HepG2 (cell line): ENCODE measurements around the gene WDR6. TPM values are rescaled to one million over a fixed set of nuclear protein-coding genes. Genes with fewer than 3 reads are reported as not detected.

Experiments used
- E2F2 ChIP-seq: sonication (generic); formaldehyde crosslinking; IDR thresholded peaks from 2 replicates; pipeline ENCODE4 v1.4.0; 2020; ENCODE audit warnings: missing genetic modification reagents, borderline replicate concordance
- KLF9 ChIP-seq: IDR thresholded peaks from 2 replicates; pipeline ENCODE4 v1.6.1; 2016; ENCODE audit warnings: low read depth
- KMT2A ChIP-seq: sonication (generic); formaldehyde crosslinking; IDR thresholded peaks from 2 replicates; pipeline ENCODE4 v1.4.0; 2020; ENCODE audit warnings: missing genetic modification reagents
- PHF20 ChIP-seq: sonication (generic); formaldehyde crosslinking; IDR thresholded peaks from 2 replicates; pipeline ENCODE4 v1.5.0; 2020; ENCODE audit warnings: mild to moderate bottlenecking, missing genetic modification reagents
- RBFOX2 ChIP-seq: fragments of 200-400 bp; formaldehyde crosslinking; IDR thresholded peaks from 2 replicates; pipeline ENCODE4 v1.6.1; 2017; ENCODE audit warnings: low read depth, mild to moderate bottlenecking, low read length
- SIX1 ChIP-seq: sonication (generic); formaldehyde crosslinking; IDR thresholded peaks from 2 replicates; pipeline ENCODE4 v1.4.0; 2020; ENCODE audit warnings: missing genetic modification reagents, borderline replicate concordance
- SSRP1 ChIP-seq: IDR thresholded peaks from 2 replicates; pipeline ENCODE4 v1.6.1; 2016; ENCODE audit warnings: control low read depth
- TGIF2 ChIP-seq: IDR thresholded peaks from 2 replicates; pipeline ENCODE4 v1.6.1; 2016; ENCODE audit warnings: control low read depth, missing compliant biosample characterization
- ZBTB14 ChIP-seq: sonication (generic); formaldehyde crosslinking; IDR thresholded peaks from 2 replicates; pipeline ENCODE4 v1.4.0; 2020; ENCODE audit warnings: missing genetic modification reagents
- ZBTB4 ChIP-seq: sonication (generic); formaldehyde crosslinking; IDR thresholded peaks from 2 replicates; pipeline ENCODE4 v1.4.0; 2020; ENCODE audit warnings: missing genetic modification reagents, mild to moderate bottlenecking, borderline replicate concordance
- ZC3H4 ChIP-seq: sonication (generic); formaldehyde crosslinking; IDR thresholded peaks from 2 replicates; pipeline ENCODE4 v1.4.0; 2020; ENCODE audit warnings: missing genetic modification reagents, borderline replicate concordance
- ZFX ChIP-seq: sonication (generic); formaldehyde crosslinking; IDR thresholded peaks from 2 replicates; pipeline ENCODE4 v1.4.0; 2020; ENCODE audit warnings: mild to moderate bottlenecking, low read depth, missing genetic modification reagents, moderate library complexity
- ZNF382 ChIP-seq: sonication (generic); formaldehyde crosslinking; IDR thresholded peaks from 2 replicates; pipeline ENCODE4 v1.5.0; 2020; ENCODE audit warnings: missing genetic modification reagents, mild to moderate bottlenecking, borderline replicate concordance
- ZNF512 ChIP-seq: sonication (generic); formaldehyde crosslinking; IDR thresholded peaks from 2 replicates; pipeline ENCODE4 v1.4.0; 2020; ENCODE audit warnings: mild to moderate bottlenecking, missing genetic modification reagents
- ZNF670 ChIP-seq: sonication (generic); formaldehyde crosslinking; IDR thresholded peaks from 2 replicates; pipeline ENCODE4 v1.8.0; 2022; ENCODE audit warnings: mild to moderate bottlenecking, missing genetic modification reagents, borderline replicate concordance
- polyA plus RNA-seq, 8 experiments: library from polyadenylated mRNA; depleted of rRNA in 3 of 8; stranded (reverse) in 7 of 8; unstranded in 1 of 8; fragments of >200 nt; fragmentation: Illumina TruSeq in 4 of 8; extraction: Trizol in 4 of 8; gene quantifications; 2 replicates each; pipeline versions ENCODE4 v1.2.1 to v1.2.3, GENCODE V29; 2011 to 2016; ENCODE audit warnings: low read depth in 4 of 8, missing spikeins in 1 of 8, mixed read lengths in 1 of 8; ENCODE audit not compliant: insufficient read depth in 1 of 8
- total RNA-seq, 5 experiments: library from RNA; depleted of rRNA; stranded (reverse); fragments of >200 nt; fragmentation: Illumina TruSeq; extraction: Trizol; gene quantifications; 2 replicates each; pipeline ENCODE4 v1.2.3, GENCODE V29; 2016; ENCODE audit warnings: low read depth in 1 of 5
- TF ChIP-seq, protein P1 (sequence below): sonication (generic); formaldehyde crosslinking; IDR thresholded peaks from 2 replicates; pipeline ENCODE4 v1.8.0; 2022; ENCODE audit warnings: missing genetic modification reagents, mild to moderate bottlenecking, moderate library complexity, borderline replicate concordance

Gene WDR6
- total and polyA plus RNA-seq, 2 of the 13 experiments (the other 11 are each of a cell fraction or from before 2014, with no cell fraction given): 73.4 to 139 TPM

- TF ChIP-seq, protein P1, sequence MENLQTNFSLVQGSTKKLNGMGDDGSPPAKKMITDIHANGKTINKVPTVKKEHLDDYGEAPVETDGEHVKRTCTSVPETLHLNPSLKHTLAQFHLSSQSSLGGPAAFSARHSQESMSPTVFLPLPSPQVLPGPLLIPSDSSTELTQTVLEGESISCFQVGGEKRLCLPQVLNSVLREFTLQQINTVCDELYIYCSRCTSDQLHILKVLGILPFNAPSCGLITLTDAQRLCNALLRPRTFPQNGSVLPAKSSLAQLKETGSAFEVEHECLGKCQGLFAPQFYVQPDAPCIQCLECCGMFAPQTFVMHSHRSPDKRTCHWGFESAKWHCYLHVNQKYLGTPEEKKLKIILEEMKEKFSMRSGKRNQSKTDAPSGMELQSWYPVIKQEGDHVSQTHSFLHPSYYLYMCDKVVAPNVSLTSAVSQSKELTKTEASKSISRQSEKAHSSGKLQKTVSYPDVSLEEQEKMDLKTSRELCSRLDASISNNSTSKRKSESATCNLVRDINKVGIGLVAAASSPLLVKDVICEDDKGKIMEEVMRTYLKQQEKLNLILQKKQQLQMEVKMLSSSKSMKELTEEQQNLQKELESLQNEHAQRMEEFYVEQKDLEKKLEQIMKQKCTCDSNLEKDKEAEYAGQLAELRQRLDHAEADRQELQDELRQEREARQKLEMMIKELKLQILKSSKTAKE (CRISPR knock-in tag): 0 out of 2 replicates have a peak, but pooled peaks have one; percentile 24
- TF ChIP-seq ZBTB4 (CRISPR knock-in tag): no peak
- peak; percentile 78 for TF ChIP-seq ZFX
- TF ChIP-seq SIX1 (CRISPR knock-in tag): no peak
- no peak; the same call in 1 of the 2 replicates for TF ChIP-seq KLF9 (CRISPR knock-in tag)
- no peak; the same call in 1 of the 2 replicates for TF ChIP-seq TGIF2 (CRISPR knock-in tag)
- 0 out of 2 replicates have a peak, but pooled peaks have one; percentile 14 for TF ChIP-seq PHF20
- TF ChIP-seq ZNF670 (CRISPR knock-in tag): peak; percentile 1; the same call in 1 of the 2 replicates
- TF ChIP-seq E2F2 (CRISPR knock-in tag): peak; percentile 61; the same call in 1 of the 2 replicates
- TF ChIP-seq ZNF512 (CRISPR knock-in tag): no peak
- TF ChIP-seq ZNF382 (CRISPR knock-in tag): no peak
- TF ChIP-seq ZBTB14 (CRISPR knock-in tag): no peak
- TF ChIP-seq SSRP1 (CRISPR knock-in tag): no peak
- no peak; the same call in 1 of the 2 replicates for TF ChIP-seq KMT2A
- TF ChIP-seq ZC3H4 (CRISPR knock-in tag): 0 out of 2 replicates have a peak, but pooled peaks have one; percentile 16
- peak; percentile 90 for TF ChIP-seq RBFOX2
These were observed at the start of gene WDR6 (continued) for GRCh38 chr3:49007068-49007770.
